Lower lobe of right lung (tissue), 2 donors: ENCODE data around the gene DENND6B. TPM values are rescaled to one million over a fixed set of nuclear protein-coding genes. Genes with fewer than 3 reads are reported as not detected.

Experiments
- ATAC-seq, 2 donors: fragments of 200-7000 bp; cut with Tn5 transposase; one replicate each; pipeline ENCODE4 v1.9.1; 2020 to 2022; ENCODE audit warnings: mild to moderate bottlenecking in 2 of 2, moderate library complexity in 2 of 2
- DNase-seq: peaks from one replicate; pipeline ENCODE4 v3.0.0-alpha.2; 2020
- H3K27ac ChIP-seq: fragments of 200-600 bp; one replicate; pipeline ENCODE4 v1.8.0; 2022
- H3K27me3 ChIP-seq: fragments of 200-600 bp; one replicate; pipeline ENCODE4 v1.8.0; 2022; ENCODE audit warnings: low read depth
- H3K36me3 ChIP-seq: fragments of 200-600 bp; one replicate; pipeline ENCODE4 v1.8.0; 2022; ENCODE audit warnings: mild to moderate bottlenecking
- H3K4me1 ChIP-seq: fragments of 200-600 bp; one replicate; pipeline ENCODE4 v1.8.0; 2022
- H3K4me3 ChIP-seq: fragments of 200-600 bp; one replicate; pipeline ENCODE4 v1.8.0; 2022; ENCODE audit warnings: mild to moderate bottlenecking
- H3K9me3 ChIP-seq: fragments of 200-600 bp; one replicate; pipeline ENCODE4 v1.8.0; 2022
- CTCF ChIP-seq: fragments of 200-600 bp; IDR thresholded peaks from one replicate; pipeline ENCODE4 v1.8.0; 2022; ENCODE audit warnings: antibody characterized with exemption, mild to moderate bottlenecking
- intact Hi-C: fragments of 100-400 bp; cut with DNase I; formaldehyde crosslinking; loops from one replicate; pipeline ENCODE4 v1.11.0; 2022
- total RNA-seq: library from RNA; stranded (reverse); fragmentation: NEBNext Ultra II Directional; extraction: Animal tissue kit (Norgen Biotek cat#: 25700); gene quantifications from one replicate; pipeline ENCODE4 v1.2.1, GENCODE V29; 2021
- donor health status: DM: no; HTN: yes; CAD: no; lungs with severe emphysema.

DENND6B gene
- total RNA-seq, 1 donor from 2014 or later, result 14.4 TPM

DNA sequence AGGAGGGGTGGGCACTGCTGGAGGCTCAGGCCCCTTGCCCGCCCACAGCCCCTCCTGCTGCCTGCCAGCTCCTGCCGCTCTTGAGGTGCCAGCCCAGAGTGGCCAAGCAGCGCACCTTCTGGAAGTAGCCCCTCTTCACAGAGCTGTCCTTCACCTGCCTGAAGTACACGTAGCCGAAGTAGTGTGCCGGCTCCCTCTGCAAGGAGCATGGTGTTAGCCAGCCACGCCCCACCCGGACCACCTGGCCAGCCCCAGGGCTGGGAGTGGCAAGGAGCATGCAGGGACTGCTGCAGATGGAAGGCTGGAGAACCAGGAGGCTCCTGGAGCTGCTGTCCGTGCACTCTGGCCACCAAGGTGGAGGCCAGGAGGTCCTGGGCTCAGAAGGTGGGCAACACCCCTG lies 9.6 kb downstream of the DENND6B start:
- H3K36me3 ChIP-seq, result no peaks in the 10 kb centered on the region
- peak; percentile 48 for DNase-seq

GRCh38 chr22:50316114-50317065 lies 10.4 kb downstream of the DENND6B start:
- Histone ChIP-seq H3K4me1 (peaks cover 20% of the 10 kb centered on the region), H3K4me3 (no peak overlapping the region), H3K27ac (no peak overlapping the region), H3K9me3 (no peaks in the 10 kb centered on the region), H3K36me3 (no peaks in the 10 kb centered on the region), H3K27me3 (no peaks in the 10 kb centered on the region)
- DNase-seq (no peak), ATAC-seq (no peak)
- intact Hi-C loops, result no loop called here
- no peak for TF ChIP-seq CTCF

More for the DNA sequence above, 9.6 kb downstream of the DENND6B start:
- intact Hi-C loops, result no loop called here
- ATAC-seq, result no peak
- Histone ChIP-seq H3K9me3 (no peaks in the 10 kb centered on the region), H3K27me3 (no peaks in the 10 kb centered on the region), H3K27ac (no peak overlapping the region), H3K4me1 (peaks cover 19% of the 10 kb centered on the region), H3K4me3 (no peak overlapping the region)
- no peak for TF ChIP-seq CTCF

- Histone ChIP-seq H3K4me3 (no peak overlapping the region), H3K9me3 (no peaks in the 10 kb centered on the region), H3K4me1 (peaks cover 26% of the 10 kb centered on the region), H3K36me3 (no peaks in the 10 kb centered on the region), H3K27me3 (no peaks in the 10 kb centered on the region), H3K27ac (no peak overlapping the region)
- TF ChIP-seq CTCF, result no peak
- intact Hi-C loops, result no loop called here
- no peak for DNase-seq
- ATAC-seq, result no peak
Measured at GRCh38 chr22:50315289-50316113, 11.3 kb downstream of the DENND6B start.

DNA sequence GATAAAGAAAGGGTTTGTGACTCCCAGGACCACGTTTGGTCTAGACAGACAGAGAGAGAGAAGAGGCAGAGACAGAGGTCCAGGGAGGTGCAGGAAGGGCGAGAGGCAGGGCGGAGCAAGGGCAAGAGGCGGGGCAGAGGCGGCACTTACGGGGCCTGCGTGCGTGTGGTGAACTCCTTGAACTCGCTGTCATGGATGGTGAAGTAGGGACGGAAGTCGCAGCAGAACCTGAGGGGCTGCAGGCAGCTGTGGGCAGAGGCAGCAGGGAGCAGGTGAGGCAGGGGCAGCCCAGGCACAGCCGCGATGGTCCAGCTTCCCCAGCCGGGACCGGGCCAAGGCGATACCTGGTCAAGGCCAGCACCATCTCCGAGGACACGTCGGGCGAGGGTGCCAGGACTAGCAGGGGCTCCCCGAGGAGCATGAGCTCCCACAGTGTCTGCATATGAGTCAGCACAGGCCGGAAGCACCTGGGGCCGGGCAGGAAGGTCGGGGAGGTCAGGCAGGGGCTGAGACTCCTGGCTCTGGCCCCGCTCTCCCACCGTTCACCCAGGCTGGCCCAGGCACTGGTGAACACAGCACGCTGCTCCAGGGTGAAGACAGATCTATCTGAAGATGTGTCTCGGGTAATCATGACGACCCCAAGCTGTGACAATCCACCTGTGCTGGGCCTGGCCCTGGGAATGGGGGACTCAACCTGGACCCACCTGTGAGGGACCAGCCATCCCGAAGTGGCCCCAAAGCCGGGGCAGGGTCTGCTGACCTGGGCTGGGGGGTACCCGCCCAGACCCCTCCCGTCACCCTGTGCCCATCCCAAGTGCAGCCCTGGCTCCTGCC lies 12.1 kb downstream of the DENND6B start:
- peak; percentile 87 for DNase-seq
- intact Hi-C loops, result no loop called here
- ATAC-seq, result peak; percentile 78 to 82
- peak overlapping the region; percentile 61 for H3K27ac ChIP-seq
- TF ChIP-seq CTCF, result no peak
- no peaks in the 10 kb centered on the region for H3K36me3 ChIP-seq
- peaks cover 32% of the 10 kb centered on the region for H3K4me1 ChIP-seq
- H3K4me3 ChIP-seq, result peak overlapping the region; percentile 43
- H3K27me3 ChIP-seq, result no peaks in the 10 kb centered on the region
- H3K9me3 ChIP-seq, result no peaks in the 10 kb centered on the region

DNA sequence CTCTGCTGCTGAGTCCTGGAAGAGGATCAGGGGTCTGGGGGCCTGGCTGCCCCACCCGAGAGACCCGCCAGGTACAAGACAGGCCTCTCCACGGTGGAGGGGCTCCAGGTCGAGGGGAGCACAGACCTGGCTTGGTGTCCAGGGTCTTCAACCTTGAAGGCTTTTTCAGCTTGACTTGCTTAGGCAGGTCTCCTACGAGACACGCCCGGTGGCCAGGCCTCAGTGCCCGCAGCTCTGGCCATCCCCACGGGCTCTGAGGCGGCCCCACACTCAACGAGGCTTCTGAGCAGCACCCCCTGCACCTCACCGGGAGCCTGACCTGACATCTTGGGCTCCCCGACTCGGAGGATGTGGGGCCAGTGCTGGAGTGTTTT lies 12.7 kb downstream of the DENND6B start:
- no peaks in the 10 kb centered on the region for H3K36me3 ChIP-seq
- no peaks in the 10 kb centered on the region for H3K9me3 ChIP-seq
- no peak for TF ChIP-seq CTCF
- H3K4me3 ChIP-seq, result peak overlapping the region; percentile 43
- H3K27ac ChIP-seq, result peak overlapping the region; percentile 61
- peak; percentile 46 for DNase-seq
- ATAC-seq, result no peak
- intact Hi-C loops, result no loop called here
- peaks cover 38% of the 10 kb centered on the region for H3K4me1 ChIP-seq
- H3K27me3 ChIP-seq, result no peaks in the 10 kb centered on the region
